DOHH2 (cell line): ENCODE measurements around the gene GLUD2.

Experiments used
- H3F3A ChIP-seq: fragments of 200-600 bp; sonication (generic), shearing (Covaris generic); 2 replicates; pipeline ENCODE4 v1.6.0; 2016; ENCODE audit warnings: antibody characterized with exemption, mild to moderate bottlenecking; ENCODE audit not compliant: control insufficient read depth, insufficient read depth
- H3K27ac ChIP-seq: fragments of 200-600 bp; sonication (generic); 2 replicates; pipeline ENCODE4 v1.5.1; 2014; ENCODE audit warnings: low read depth, mild to moderate bottlenecking, low read length, moderate library complexity
- H3K27me3 ChIP-seq: fragments of 200-600 bp; sonication (generic); 2 replicates; pipeline ENCODE4 v1.6.1; 2014; ENCODE audit warnings: mild to moderate bottlenecking, low read length, mixed read lengths; ENCODE audit not compliant: control insufficient read depth
- H3K36me3 ChIP-seq: fragments of 200-600 bp; sonication (generic); 2 replicates; pipeline ENCODE4 v1.6.1; 2014; ENCODE audit warnings: mild to moderate bottlenecking, low read length, moderate library complexity, mixed read lengths; ENCODE audit not compliant: control insufficient read depth
- H3K4me1 ChIP-seq: fragments of 200-600 bp; sonication (generic); 2 replicates; pipeline ENCODE4 v1.6.1; 2014; ENCODE audit warnings: mild to moderate bottlenecking, low read length, mixed read lengths; ENCODE audit not compliant: control insufficient read depth
- H3K4me2 ChIP-seq: fragments of 200-600 bp; sonication (generic); 2 replicates; pipeline ENCODE4 v1.6.0; 2014; ENCODE audit warnings: mild to moderate bottlenecking, low read length, moderate library complexity
- H3K4me3 ChIP-seq: fragments of 200-600 bp; sonication (generic); 2 replicates; pipeline ENCODE4 v1.5.1; 2014; ENCODE audit warnings: mild to moderate bottlenecking, low read length, mixed read lengths
- H3K79me2 ChIP-seq: fragments of 200-600 bp; sonication (generic); 2 replicates; pipeline ENCODE4 v1.6.1; 2014; ENCODE audit warnings: mild to moderate bottlenecking, low read length, mixed read lengths; ENCODE audit not compliant: control insufficient read depth
- H3K9me2 ChIP-seq: fragments of 200-600 bp; sonication (generic); replicated peaks from 2 replicates; pipeline ENCODE4 v1.6.1; 2014; ENCODE audit warnings: mild to moderate bottlenecking, low read length, mixed read lengths; ENCODE audit not compliant: control insufficient read depth
- H3K9me3 ChIP-seq: fragments of 200-600 bp; sonication (generic); 2 replicates; pipeline ENCODE4 v1.6.1; 2014; ENCODE audit warnings: antibody characterized with exemption, low read length, mixed read lengths; ENCODE audit not compliant: control insufficient read depth, insufficient read depth
- H4K20me1 ChIP-seq: fragments of 200-600 bp; sonication (generic); 2 replicates; pipeline ENCODE4 v1.6.0; 2014; ENCODE audit warnings: low read depth, mild to moderate bottlenecking, antibody characterized with exemption, low read length, moderate library complexity; ENCODE audit not compliant: control insufficient read depth, insufficient read depth
- CTCF ChIP-seq: fragments of 200-600 bp; sonication (generic); IDR thresholded peaks from one replicate; pipeline ENCODE4 v1.5.1; 2014; ENCODE audit warnings: antibody characterized with exemption, mild to moderate bottlenecking, low read depth, low read length; ENCODE audit not compliant: poor library complexity, severe bottlenecking
- EZH2phosphoT487 ChIP-seq: fragments of 200-600 bp; sonication (generic); IDR thresholded peaks from 2 replicates; pipeline ENCODE4 v1.6.1; 2017; ENCODE audit warnings: borderline replicate concordance, mild to moderate bottlenecking, antibody characterized with exemption, low read length, moderate library complexity, mixed read lengths

The GLUD2 gene

DNA sequence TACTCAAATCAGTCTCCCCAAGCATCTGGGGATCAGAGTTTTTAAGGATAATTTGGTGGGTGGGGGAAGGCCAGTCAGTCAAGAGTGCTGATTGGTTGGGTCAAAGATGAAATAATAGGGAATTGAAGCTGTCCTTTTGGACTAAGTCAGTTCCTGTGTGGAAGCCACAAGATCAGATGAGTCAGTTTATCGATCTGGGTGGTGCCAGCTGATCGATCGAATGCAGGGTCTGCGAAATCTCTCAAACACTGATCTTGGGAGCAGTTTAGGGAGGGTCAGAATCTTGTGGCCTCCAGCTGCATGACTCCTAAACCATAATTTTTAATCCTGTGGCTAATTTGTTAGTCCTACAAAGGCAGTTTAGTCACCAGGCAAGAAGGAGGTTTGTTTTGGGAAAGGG lies 17.3 kb upstream of the GLUD2 start:
- H4K20me1 ChIP-seq: no peaks in the 10 kb centered on the region
- TF ChIP-seq CTCF (no peak), EZH2phosphoT487 (no peak)
- no peaks in the 10 kb centered on the region for H3K36me3 ChIP-seq

GRCh38 chrX:121032531-121032930 lies 14.9 kb upstream of the GLUD2 start:
- Histone ChIP-seq H3K9me3 (no peaks in the 10 kb centered on the region), H4K20me1 (no peaks in the 10 kb centered on the region), H3K4me3 (no peak overlapping the region), H3K4me1 (no peaks in the 10 kb centered on the region), H3K4me2 (no peak overlapping the region), H3K36me3 (no peaks in the 10 kb centered on the region), H3K79me2 (no peaks in the 10 kb centered on the region), H3K27ac (no peak overlapping the region), H3F3A (no peaks in the 10 kb centered on the region), H3K9me2 (no peaks in the 10 kb centered on the region), H3K27me3 (no peaks in the 10 kb centered on the region)
- no peak for TF ChIP-seq EZH2phosphoT487
- TF ChIP-seq CTCF: no peak

More for the DNA sequence above, 17.3 kb upstream of the GLUD2 start:
- no peaks in the 10 kb centered on the region for H3K9me2 ChIP-seq
- no peaks in the 10 kb centered on the region for H3K9me3 ChIP-seq
- no peaks in the 10 kb centered on the region for H3K4me1 ChIP-seq
- no peak overlapping the region for H3K27ac ChIP-seq
- no peak overlapping the region for H3K4me2 ChIP-seq
- no peaks in the 10 kb centered on the region for H3F3A ChIP-seq
- no peaks in the 10 kb centered on the region for H3K79me2 ChIP-seq
- H3K27me3 ChIP-seq: no peaks in the 10 kb centered on the region
- H3K4me3 ChIP-seq: no peak overlapping the region

DNA sequence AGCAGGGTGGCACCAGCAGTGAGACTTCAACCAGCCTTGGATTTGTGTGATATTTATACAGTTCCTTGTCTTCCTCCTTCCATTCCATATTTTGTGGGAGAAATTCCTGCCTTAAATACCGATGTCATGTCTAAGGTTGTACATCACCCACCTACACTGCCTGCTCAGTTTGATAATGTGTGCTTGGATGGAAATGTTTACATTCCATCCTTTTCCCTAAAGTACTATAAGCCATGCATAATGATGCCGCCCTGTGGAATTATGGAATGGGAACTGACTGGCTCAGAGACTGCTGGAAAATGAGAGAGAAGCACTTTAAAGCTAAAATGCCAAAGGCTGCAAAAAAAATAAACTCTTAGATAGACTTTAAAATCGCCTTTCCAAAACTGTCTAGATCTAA lies 11.3 kb upstream of the GLUD2 start:
- no peaks in the 10 kb centered on the region for H4K20me1 ChIP-seq
- no peak overlapping the region for H3K4me2 ChIP-seq
- H3K4me1 ChIP-seq: no peaks in the 10 kb centered on the region
- no peaks in the 10 kb centered on the region for H3K27me3 ChIP-seq
- no peaks in the 10 kb centered on the region for H3K36me3 ChIP-seq
- H3K4me3 ChIP-seq: no peak overlapping the region
- no peaks in the 10 kb centered on the region for H3F3A ChIP-seq
- H3K9me3 ChIP-seq: no peaks in the 10 kb centered on the region
- no peak overlapping the region for H3K27ac ChIP-seq
- no peaks in the 10 kb centered on the region for H3K79me2 ChIP-seq
- TF ChIP-seq CTCF (no peak), EZH2phosphoT487 (no peak)
- H3K9me2 ChIP-seq: no peaks in the 10 kb centered on the region

DNA sequence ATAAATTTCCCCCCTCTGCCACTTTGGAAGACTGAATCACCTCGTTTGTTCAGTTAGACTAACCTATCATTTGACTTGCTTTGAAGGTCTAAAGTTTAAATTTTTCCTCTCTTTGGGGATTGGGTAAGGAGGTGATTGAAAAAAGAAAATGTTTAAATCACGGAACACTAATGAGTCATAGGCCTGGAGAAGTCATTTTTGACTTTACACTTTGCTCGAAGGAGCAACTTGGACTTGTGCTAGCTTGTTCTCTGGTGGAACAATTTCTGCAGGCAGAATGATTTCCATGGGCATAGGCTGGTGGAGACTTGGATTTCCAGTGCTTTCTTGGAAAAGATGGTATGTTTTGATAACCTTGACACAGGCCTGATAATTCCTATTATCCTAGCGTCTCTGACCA lies 10.5 kb upstream of the GLUD2 start:
- no peaks in the 10 kb centered on the region for H3K36me3 ChIP-seq
- no peak overlapping the region for H3K4me3 ChIP-seq
- H3K27me3 ChIP-seq: no peaks in the 10 kb centered on the region
- H4K20me1 ChIP-seq: no peaks in the 10 kb centered on the region
- no peaks in the 10 kb centered on the region for H3K4me1 ChIP-seq
- H3K9me3 ChIP-seq: no peaks in the 10 kb centered on the region
- no peaks in the 10 kb centered on the region for H3K79me2 ChIP-seq
- no peaks in the 10 kb centered on the region for H3K9me2 ChIP-seq
- no peak overlapping the region for H3K27ac ChIP-seq
- no peaks in the 10 kb centered on the region for H3F3A ChIP-seq
- TF ChIP-seq CTCF (no peak), EZH2phosphoT487 (no peak)
- no peak overlapping the region for H3K4me2 ChIP-seq
